ENCODE measurements around the gene PRR23E.

GRCh38 chr3:127209840-127210653, 17.1 kb downstream of the PRR23E start:
- TF ChIP-seq CTCF (IDR thresholded peaks at IDR 0.05) (no peak), POLR2A (IDR thresholded peaks at IDR 0.05) (no peak)
